Heart left ventricle (tissue), 16 donors: Measurements from ENCODE around the gene CREM. TPM values are rescaled to one million over a fixed set of nuclear protein-coding genes. Genes with fewer than 3 reads are reported as not detected.

Source experiments
- ATAC-seq, 4 donors: fragments of 200-7000 bp; cut with Tn5 transposase; one replicate each; pipeline ENCODE4 v1.9.1; 2020 to 2022; ENCODE audit warnings: moderate library complexity in 4 of 4, mild to moderate bottlenecking in 3 of 4, moderate number of reproducible peaks in 1 of 4
- DNase-seq, 5 donors: peaks; one replicate each; pipeline ENCODE4 v3.0.0-alpha.2; 2020
- H3K27ac ChIP-seq, 12 donors: fragments of 200-600 bp; sonication (generic) in 4 of 12; one replicate each; pipeline versions ENCODE4 v1.5.0 to v1.8.0; 2016 to 2022; ENCODE audit warnings: mild to moderate bottlenecking in 2 of 12
- H3K27me3 ChIP-seq, 9 donors: fragments of 200-600 bp; sonication (generic) in 2 of 9; one replicate each; pipeline versions ENCODE4 v1.5.1 to v1.8.0; 2016 to 2022; ENCODE audit warnings: mild to moderate bottlenecking in 3 of 9
- H3K36me3 ChIP-seq, 9 donors: fragments of 200-600 bp; sonication (generic) in 2 of 9; one replicate each; pipeline versions ENCODE4 v1.5.0 to v1.8.0; 2018 to 2022; ENCODE audit warnings: mild to moderate bottlenecking in 2 of 9
- H3K4me1 ChIP-seq, 12 donors: fragments of 200-600 bp; sonication (generic) in 4 of 12; one replicate each; pipeline versions ENCODE4 v1.5.0 to v1.8.0; 2016 to 2022; ENCODE audit warnings: mild to moderate bottlenecking in 3 of 12
- H3K4me3 ChIP-seq, 12 donors: fragments of 200-600 bp; sonication (generic) in 4 of 12; one replicate each; pipeline versions ENCODE4 v1.5.0 to v1.8.0; 2017 to 2022; ENCODE audit warnings: mild to moderate bottlenecking in 9 of 12, moderate library complexity in 4 of 12
- H3K9me3 ChIP-seq, 12 donors: fragments of 200-600 bp; sonication (generic) in 4 of 12; one replicate each; pipeline versions ENCODE4 v1.5.0 to v1.8.0; 2016 to 2022; ENCODE audit warnings: mild to moderate bottlenecking in 1 of 12
- CTCF ChIP-seq, 12 donors: fragments of 200-600 bp; sonication (generic) in 4 of 12; IDR thresholded peaks; one replicate each; pipeline versions ENCODE4 v1.5.0 to v1.8.0; 2018 to 2022; ENCODE audit warnings: antibody characterized with exemption in 12 of 12, mild to moderate bottlenecking in 5 of 12
- POLR2A ChIP-seq, 2 donors: fragments of 450-650 bp; IDR thresholded peaks; one replicate each; pipeline ENCODE4 v1.6.1; 2017; ENCODE audit warnings: antibody characterized with exemption in 2 of 2, mild to moderate bottlenecking in 2 of 2, moderate library complexity in 2 of 2
- WGBS, 4 donors: extraction: QIAGEN DNeasy Blood & Tissue Kit in 2 of 4; methylation state at CpG; one replicate each; pipeline versions ENCODE4 v1.1.5 to v1.1.7; 2013 to 2018; 5-methylcytosine and 5-hydroxymethylcytosine counted together
- intact Hi-C, 10 donors: fragments of 100-400 bp; cut with DNase I; formaldehyde crosslinking; loops; one replicate each; pipeline versions ENCODE4 v1.11.1 to v1.14.2; 2022
- polyA plus RNA-seq, 2 donors: library from polyadenylated mRNA; stranded (reverse); fragments of 200-250 nt; gene quantifications; one replicate each; pipeline ENCODE4 v1.2.3, GENCODE V29; 2013
- total RNA-seq, 9 donors: library from RNA; depleted of rRNA in 2 of 9; stranded (reverse); fragments of >200 nt in 2 of 9; fragmentation: NEBNext Ultra II Directional in 3 of 9; extraction: Animal tissue kit (Norgen Biotek cat#: 25700) in 3 of 9; gene quantifications; one replicate each; pipeline versions ENCODE4 v1.1.0 to v1.2.4, GENCODE V29; 2016 to 2023
- donor health status: ischemic (EF 13 %, LVEDD 7.1; RV severe dilation, severe dysfunction).
- donor health status: healthy with polysubstance abuse.
- donor health status: DM: no; HTN: yes; CAD: no.
- donor health status: DM: no; HTN: no; CAD: no.
- donor health status: ischemic (EF 25% LVEDD 6.9; RV normal size, moderate dysfunction).
- donor health status: ischemic (EF 25% LVEDD 5.7; RV mildly dilated, moderate dysfunction).
- donor health status: healthy.
- donor health status: DM: yes; HTN: yes; CAD: no.
- donor health status: ischemic (EF 35%, LVEDD 5.7; RV mildly dilated, moderate dysfunction).
- donor health status: nonischemic (EF 11% LVEDD 7.7; RV severe dilation, severe dysfunction).
- donor health status: DM: yes; HTN: yes; CAD: no.
- donor health status: PGD.
- donor health status: ischemic (EF 29% LVEDD 5.4; RV normal size, mild dysfunction).
- donor health status: nonischemic (EF 23%, LVEDD 6.1; RV moderate dilation, normal function).

Gene CREM
- total and polyA plus RNA-seq, 11 donors = 38.4 to 89.7 (median 54.7) TPM

- Histone ChIP-seq H3K27ac (peak overlapping the region; percentile 97 to 100 (median 100)), H3K36me3 (no peaks in the 10 kb centered on the region), H3K9me3 (no peaks in the 10 kb centered on the region), H3K4me3 (peak overlapping the region in 11 of 12 donors; percentile 68 to 91 (median 83)), H3K27me3 (no peaks in the 10 kb centered on the region), H3K4me1 (peaks cover 0 to 38% (median 7%) of the 10 kb centered on the region in 12 donors)
- 69 to 81% (median 78%) methylated on average over 13 of the region's 13 CpGs for WGBS, 4 donors
- TF ChIP-seq POLR2A (IDR thresholded peaks at IDR 0.05) (no peak), CTCF (IDR thresholded peaks at IDR 0.05) (no peak)
- intact Hi-C loops = loop anchor here in 8 of 10 donors (2.0 to 10.0 kb wide), 6 partner anchors 66 to 509 kb away; no protein-coding TSS in a partner anchor
- ATAC-seq = no peak
- peak in 1 of 5 donors; percentile 11 for DNase-seq
These were observed 550 bp upstream of the CREM start for GRCh38 chr10:35126062-35126529.

GRCh38 chr10:35127289-35127891 lies 744 bp downstream of the CREM start:
- peak in 2 of 4 donors; percentile 4 to 19 for ATAC-seq
- Histone ChIP-seq H3K9me3 (no peaks in the 10 kb centered on the region), H3K4me1 (peaks cover 0 to 45% (median 7%) of the 10 kb centered on the region in 12 donors), H3K4me3 (peak overlapping the region; percentile 68 to 91 (median 84)), H3K27ac (peak overlapping the region; percentile 97 to 100 (median 100)), H3K36me3 (no peaks in the 10 kb centered on the region), H3K27me3 (no peaks in the 10 kb centered on the region)
- no peak for TF ChIP-seq POLR2A (IDR thresholded peaks at IDR 0.05)
- no peak for TF ChIP-seq CTCF (IDR thresholded peaks at IDR 0.05)
- intact Hi-C loops = loop anchor here (1.0 to 10.0 kb wide), 8 partner anchors 65 to 507 kb away; no protein-coding TSS in a partner anchor
- WGBS, 4 donors = 0 to 1% (median 1%) methylated on average over 21 to 56 of the region's 56 CpGs
- DNase-seq = peak; percentile 59 to 85 (median 74)

- intact Hi-C loops = loop anchor here in 5 of 10 donors (2.0 to 10.0 kb wide), 4 partner anchors 20 to 506 kb away; no protein-coding TSS in a partner anchor
- H3K27me3 ChIP-seq = no peaks in the 10 kb centered on the region
- DNase-seq = no peak
- TF ChIP-seq POLR2A (IDR thresholded peaks at IDR 0.05) (no peak), CTCF (IDR thresholded peaks at IDR 0.05) (no peak)
- no peak for ATAC-seq
- H3K9me3 ChIP-seq = no peaks in the 10 kb centered on the region
- no peak overlapping the region for H3K4me3 ChIP-seq
- H3K4me1 ChIP-seq = peaks cover 0 to 45% (median 7%) of the 10 kb centered on the region in 12 donors
- H3K27ac ChIP-seq = peak overlapping the region in 5 of 12 donors; percentile 3 to 100 (median 19)
- H3K36me3 ChIP-seq = no peaks in the 10 kb centered on the region
- WGBS, 4 donors = 96 to 100% (median 98%) methylated on average over 1 of the region's 1 CpG
These were observed 2.6 kb downstream of the CREM start for GRCh38 chr10:35129185-35129674.

- intact Hi-C loops = no loop called here
- Histone ChIP-seq H3K4me1 (peaks cover 0 to 46% (median 7%) of the 10 kb centered on the region in 12 donors), H3K9me3 (no peaks in the 10 kb centered on the region), H3K36me3 (no peaks in the 10 kb centered on the region), H3K27me3 (no peaks in the 10 kb centered on the region), H3K27ac (peak overlapping the region in 2 of 12 donors; percentile 3 to 40), H3K4me3 (no peak overlapping the region)
- TF ChIP-seq CTCF (IDR thresholded peaks at IDR 0.05) = no peak
- TF ChIP-seq POLR2A (IDR thresholded peaks at IDR 0.05) = no peak
- WGBS, 4 donors = 53 to 64% (median 58%) methylated on average over 4 of the region's 4 CpGs
- DNase-seq = no peak
- ATAC-seq = no peak
These were observed 4.0 kb downstream of the CREM start for GRCh38 chr10:35130663-35131062.
